ENCODE data around the gene FEM1A. TPM values are rescaled to one million over a fixed set of nuclear protein-coding genes. Genes with fewer than 3 reads are reported as not detected.
"Not testable (repeated sequence)": the region's sequence is repeated elsewhere in the genome, so short reads cannot be mapped to it uniquely, and the experiment has no call there.

FEM1A gene
- total RNA-seq, 1 donor from 2014 or later = 11.1 TPM

DNA sequence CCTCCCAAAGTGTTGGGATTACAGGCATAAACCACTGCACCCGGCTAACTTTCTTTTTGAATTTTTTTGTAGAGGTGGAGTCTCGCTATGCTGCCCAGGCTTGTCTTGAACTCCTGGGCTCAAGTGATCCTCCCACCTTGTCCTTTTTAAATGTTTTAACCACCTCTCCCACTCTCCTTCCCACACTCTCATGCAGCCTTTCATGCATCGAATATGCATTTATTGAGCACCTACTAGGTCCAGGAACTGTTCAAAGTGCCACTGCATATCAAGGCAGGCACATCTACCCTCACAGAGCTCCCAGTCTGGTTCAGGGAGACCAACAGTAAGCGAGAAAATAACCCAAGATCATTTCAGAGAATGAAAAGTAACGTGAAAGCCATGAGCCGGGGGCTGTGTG is 38.8 kb downstream of the FEM1A start:
- Mint-ChIP-seq H3K27me3 (ENCODE audit: low read depth) (no peaks in the 10 kb centered on the region), H3K4me1 (ENCODE audit: low read depth) (peaks cover 22% of the 10 kb centered on the region), H3K9me3 (ENCODE audit: low read depth) (no peaks in the 10 kb centered on the region), H3K4me3 (ENCODE audit: unreplicated experiment) (peak overlapping the region; percentile 78), H3K36me3 (ENCODE audit: low read depth) (no peaks in the 10 kb centered on the region), H3K27ac (ENCODE audit: unreplicated experiment) (peak overlapping the region; percentile 88)
- no peak for DNase-seq (ENCODE audit: low spot score)
- TF ChIP-seq, protein P1, sequence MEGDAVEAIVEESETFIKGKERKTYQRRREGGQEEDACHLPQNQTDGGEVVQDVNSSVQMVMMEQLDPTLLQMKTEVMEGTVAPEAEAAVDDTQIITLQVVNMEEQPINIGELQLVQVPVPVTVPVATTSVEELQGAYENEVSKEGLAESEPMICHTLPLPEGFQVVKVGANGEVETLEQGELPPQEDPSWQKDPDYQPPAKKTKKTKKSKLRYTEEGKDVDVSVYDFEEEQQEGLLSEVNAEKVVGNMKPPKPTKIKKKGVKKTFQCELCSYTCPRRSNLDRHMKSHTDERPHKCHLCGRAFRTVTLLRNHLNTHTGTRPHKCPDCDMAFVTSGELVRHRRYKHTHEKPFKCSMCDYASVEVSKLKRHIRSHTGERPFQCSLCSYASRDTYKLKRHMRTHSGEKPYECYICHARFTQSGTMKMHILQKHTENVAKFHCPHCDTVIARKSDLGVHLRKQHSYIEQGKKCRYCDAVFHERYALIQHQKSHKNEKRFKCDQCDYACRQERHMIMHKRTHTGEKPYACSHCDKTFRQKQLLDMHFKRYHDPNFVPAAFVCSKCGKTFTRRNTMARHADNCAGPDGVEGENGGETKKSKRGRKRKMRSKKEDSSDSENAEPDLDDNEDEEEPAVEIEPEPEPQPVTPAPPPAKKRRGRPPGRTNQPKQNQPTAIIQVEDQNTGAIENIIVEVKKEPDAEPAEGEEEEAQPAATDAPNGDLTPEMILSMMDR (IDR thresholded peaks at IDR 0.05) = no peak

DNA sequence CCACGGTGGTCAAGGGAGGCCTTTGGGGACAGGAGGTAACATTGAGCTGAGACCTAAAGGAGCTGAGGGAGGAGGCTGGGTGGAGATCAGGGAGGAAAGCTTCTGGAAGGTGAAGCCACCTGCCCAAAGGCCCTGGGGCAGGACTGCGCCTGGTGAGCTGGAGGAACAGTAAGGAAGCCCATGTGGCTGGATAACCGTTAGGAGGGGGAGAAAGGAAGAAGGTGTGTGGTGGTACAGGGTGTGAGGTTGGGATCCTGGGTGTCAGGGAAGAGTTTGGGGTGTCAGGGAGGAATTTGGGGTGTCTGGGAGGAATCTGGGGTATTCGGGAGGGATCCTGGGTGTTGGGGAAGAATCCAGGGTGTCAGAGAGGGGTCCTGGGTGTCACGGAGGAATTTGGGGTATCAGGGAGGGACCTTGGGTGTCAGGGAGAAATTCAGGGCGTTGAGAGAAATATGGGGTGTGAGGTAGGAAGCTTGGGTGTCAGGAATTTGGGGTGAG is 39.3 kb downstream of the FEM1A start:
- H3K9me3 Mint-ChIP-seq (ENCODE audit: low read depth) = no peaks in the 10 kb centered on the region
- no peaks in the 10 kb centered on the region for H3K27me3 Mint-ChIP-seq (ENCODE audit: low read depth)
- H3K36me3 Mint-ChIP-seq (ENCODE audit: low read depth) = no peaks in the 10 kb centered on the region
- TF ChIP-seq, protein P1 (IDR thresholded peaks at IDR 0.05) = no peak
- H3K27ac Mint-ChIP-seq (ENCODE audit: unreplicated experiment) = peak overlapping the region; percentile 88
- no peak for DNase-seq (ENCODE audit: low spot score)
- peaks cover 22% of the 10 kb centered on the region for H3K4me1 Mint-ChIP-seq (ENCODE audit: low read depth)
- peak overlapping the region; percentile 78 for H3K4me3 Mint-ChIP-seq (ENCODE audit: unreplicated experiment)

DNA sequence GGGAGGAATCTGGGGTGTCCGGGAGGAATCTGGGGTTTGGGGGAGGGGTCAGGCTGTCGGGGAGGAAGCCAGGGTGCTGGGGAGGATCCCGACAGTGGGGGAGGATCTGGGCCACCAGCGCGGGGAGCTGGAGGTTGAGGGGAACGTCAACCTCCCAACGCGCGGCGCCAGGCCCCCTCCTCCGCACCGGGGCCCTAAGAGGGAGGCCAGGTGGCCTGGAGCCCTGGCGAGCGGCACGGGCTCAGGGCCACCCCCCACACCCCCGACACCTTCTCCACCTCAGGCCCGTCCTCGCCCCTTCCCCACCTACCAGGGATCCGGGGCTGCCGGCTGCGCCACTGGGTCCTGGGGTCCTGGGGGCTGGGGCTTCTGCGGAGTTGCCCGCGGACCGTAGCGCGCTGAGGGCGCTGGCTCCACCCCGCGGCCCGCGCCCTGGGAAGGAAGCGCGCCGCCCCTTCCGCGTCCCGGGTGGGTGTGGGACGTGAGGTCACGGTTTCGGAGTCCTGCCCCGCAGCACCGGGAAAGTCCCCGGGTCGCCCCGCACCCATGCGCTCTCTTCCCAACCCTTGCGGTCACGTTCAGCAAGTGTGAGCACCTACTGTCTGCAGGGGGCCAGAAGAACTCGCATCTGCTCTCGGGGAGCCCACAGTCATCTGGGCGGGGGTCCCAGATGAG is 39.9 kb downstream of the FEM1A start, which contains the start of gene TICAM1:
Gene TICAM1, minus strand, starts transcription at position 409 of the 675 bp plus-strand sequence. CDS start 13,335 bp downstream, outside the sequence.
- peak within 1 kb of the TSS; percentile 78 for H3K4me3 Mint-ChIP-seq (ENCODE audit: unreplicated experiment)
- H3K4me1 Mint-ChIP-seq (ENCODE audit: low read depth) = peaks cover 22% of the 10 kb centered on the region
- no peaks in the 10 kb centered on the region for H3K27me3 Mint-ChIP-seq (ENCODE audit: low read depth)

DNA sequence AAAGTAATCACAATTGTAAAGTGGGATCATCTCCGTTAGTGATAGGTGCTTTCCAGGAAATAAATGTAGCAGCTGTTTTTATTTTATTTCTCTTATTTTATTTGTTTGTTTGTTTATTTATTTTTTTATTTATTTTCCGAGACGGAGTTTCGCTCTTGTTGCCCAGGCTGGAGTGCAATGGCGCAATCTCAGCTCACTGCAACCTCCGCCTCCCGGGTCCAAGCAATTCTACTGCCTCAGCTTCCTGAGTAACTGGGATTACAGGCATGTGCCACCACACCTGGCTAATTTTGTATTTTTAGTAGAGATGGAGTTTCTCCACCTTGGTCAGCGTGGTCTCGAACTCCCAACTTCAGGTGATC is 40.4 kb downstream of the FEM1A start:
- H3K4me3 Mint-ChIP-seq (ENCODE audit: unreplicated experiment) = peak overlapping the region; percentile 78
- H3K36me3 Mint-ChIP-seq (ENCODE audit: low read depth); H3K27me3 Mint-ChIP-seq (ENCODE audit: low read depth); H3K27ac Mint-ChIP-seq (ENCODE audit: unreplicated experiment); H3K9me3 Mint-ChIP-seq (ENCODE audit: low read depth); DNase-seq (ENCODE audit: low spot score): not testable (repeated sequence)
- H3K4me1 Mint-ChIP-seq (ENCODE audit: low read depth) = peaks cover 22% of the 10 kb centered on the region

More for the DNA sequence above, 39.9 kb downstream of the FEM1A start, which contains the start of gene TICAM1:
- TF ChIP-seq, protein P1 (IDR thresholded peaks at IDR 0.05) = peak; percentile 36
- no peaks in the 10 kb centered on the region for H3K9me3 Mint-ChIP-seq (ENCODE audit: low read depth)
- DNase-seq (ENCODE audit: low spot score) = no peak
- no peaks in the 10 kb centered on the region for H3K36me3 Mint-ChIP-seq (ENCODE audit: low read depth)
- H3K27ac Mint-ChIP-seq (ENCODE audit: unreplicated experiment) = peak within 1 kb of the TSS; percentile 88

DNA sequence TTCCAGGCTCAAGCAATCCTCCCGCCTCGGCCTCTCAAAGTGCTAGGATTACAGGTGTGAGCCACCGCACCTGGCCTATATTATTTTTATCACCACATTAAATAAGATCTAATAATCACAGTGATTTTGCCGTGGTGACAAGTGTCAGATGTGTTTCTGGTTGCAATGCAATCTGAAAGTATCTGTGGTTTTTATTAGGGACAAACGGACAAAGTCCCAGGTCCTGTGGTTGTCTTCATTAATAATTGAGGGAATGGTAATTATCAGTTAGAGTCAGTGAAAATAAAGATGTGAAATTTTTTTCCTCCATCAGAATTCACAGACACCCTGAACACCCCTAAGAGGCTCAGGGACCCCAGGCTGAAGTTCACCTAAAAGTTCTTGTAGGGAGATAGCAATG is 41.2 kb downstream of the FEM1A start:
- TF ChIP-seq, protein P1 (IDR thresholded peaks at IDR 0.05) = no peak
- no peak for DNase-seq (ENCODE audit: low spot score)
- H3K36me3 Mint-ChIP-seq (ENCODE audit: low read depth) = no peaks in the 10 kb centered on the region
- H3K9me3 Mint-ChIP-seq (ENCODE audit: low read depth) = no peaks in the 10 kb centered on the region
- no peaks in the 10 kb centered on the region for H3K27me3 Mint-ChIP-seq (ENCODE audit: low read depth)
- peak overlapping the region; percentile 33 for H3K4me3 Mint-ChIP-seq (ENCODE audit: unreplicated experiment)
- peaks cover 22% of the 10 kb centered on the region for H3K4me1 Mint-ChIP-seq (ENCODE audit: low read depth)
- H3K27ac Mint-ChIP-seq (ENCODE audit: unreplicated experiment) = no peak overlapping the region

DNA sequence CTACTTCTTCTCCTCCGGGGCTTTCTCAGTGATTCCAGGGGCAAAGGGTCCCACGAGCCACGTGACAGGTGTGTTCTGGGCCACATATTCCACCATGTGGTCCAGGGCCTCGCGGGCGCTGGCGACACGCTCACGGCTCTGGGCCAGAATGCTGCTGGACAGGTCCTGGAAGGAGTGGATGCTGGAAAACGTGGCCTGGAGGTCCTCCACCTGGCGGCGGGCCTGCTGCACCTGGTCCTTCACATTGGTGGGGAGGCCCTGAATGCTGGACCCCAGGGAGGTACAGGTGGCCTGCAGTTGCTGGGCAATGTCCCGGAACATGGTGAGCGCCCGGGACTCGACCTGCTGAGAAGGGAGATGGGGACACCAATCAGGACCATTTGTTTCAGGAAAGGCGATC is 47.7 kb downstream of the FEM1A start:
- Mint-ChIP-seq H3K27ac (ENCODE audit: unreplicated experiment) (no peak overlapping the region), H3K36me3 (ENCODE audit: low read depth) (peaks cover 31% of the 10 kb centered on the region), H3K27me3 (ENCODE audit: low read depth) (no peaks in the 10 kb centered on the region), H3K4me1 (ENCODE audit: low read depth) (peaks cover 6% of the 10 kb centered on the region), H3K4me3 (ENCODE audit: unreplicated experiment) (no peak overlapping the region), H3K9me3 (ENCODE audit: low read depth) (no peaks in the 10 kb centered on the region)
- TF ChIP-seq, protein P1 (IDR thresholded peaks at IDR 0.05) = no peak
- no peak for DNase-seq (ENCODE audit: low spot score)

All from chondrocyte (in vitro differentiated cells).